ENCODE results near the gene DCDC2. TPM values are rescaled to one million over a fixed set of nuclear protein-coding genes. Genes with fewer than 3 reads are reported as not detected.
"Not testable (repeated sequence)": the region's sequence is repeated elsewhere in the genome, so short reads cannot be mapped to it uniquely, and the experiment has no call there.

The DCDC2 gene
- total RNA-seq, 1 donor from 2014 or later, result not detected

GRCh38 chr6:24296944-24297343, 60.9 kb downstream of the DCDC2 start:
- Mint-ChIP-seq H3K36me3 (ENCODE audit: unreplicated experiment) (no peaks in the 10 kb centered on the region), H3K27me3 (ENCODE audit: unreplicated experiment) (no peaks in the 10 kb centered on the region), H3K4me1 (ENCODE audit: low read depth, unreplicated experiment) (no peaks in the 10 kb centered on the region), H3K27ac (ENCODE audit: unreplicated experiment) (no peak overlapping the region), H3K9me3 (ENCODE audit: unreplicated experiment) (peaks cover 2% of the 10 kb centered on the region), H3K4me3 (ENCODE audit: unreplicated experiment) (no peak overlapping the region)
- DNase-seq, result no peak
- no peak for TF ChIP-seq CTCF (IDR thresholded peaks at IDR 0.05; ENCODE audit: partially characterized antibody, unreplicated experiment)

- not testable (repeated sequence) for H3K4me1 Mint-ChIP-seq (ENCODE audit: low read depth, unreplicated experiment); H3K4me3 Mint-ChIP-seq (ENCODE audit: unreplicated experiment); H3K36me3 Mint-ChIP-seq (ENCODE audit: unreplicated experiment); H3K27ac Mint-ChIP-seq (ENCODE audit: unreplicated experiment); DNase-seq; H3K9me3 Mint-ChIP-seq (ENCODE audit: unreplicated experiment); H3K27me3 Mint-ChIP-seq (ENCODE audit: unreplicated experiment)
Measured at GRCh38 chr6:24293852-24294251, 64.0 kb downstream of the DCDC2 start.

- Mint-ChIP-seq H3K9me3 (ENCODE audit: unreplicated experiment) (peaks cover 2% of the 10 kb centered on the region), H3K4me3 (ENCODE audit: unreplicated experiment) (no peak overlapping the region), H3K36me3 (ENCODE audit: unreplicated experiment) (no peaks in the 10 kb centered on the region), H3K27ac (ENCODE audit: unreplicated experiment) (no peak overlapping the region), H3K4me1 (ENCODE audit: low read depth, unreplicated experiment) (peaks cover 4% of the 10 kb centered on the region), H3K27me3 (ENCODE audit: unreplicated experiment) (peaks cover 2% of the 10 kb centered on the region)
- no peak for TF ChIP-seq CTCF (IDR thresholded peaks at IDR 0.05; ENCODE audit: partially characterized antibody, unreplicated experiment)
- DNase-seq, result no peak
Measured at GRCh38 chr6:24287239-24287638, 70.6 kb downstream of the DCDC2 start.

GRCh38 chr6:24284006-24284405, 73.9 kb downstream of the DCDC2 start:
- no peak overlapping the region for H3K27ac Mint-ChIP-seq (ENCODE audit: unreplicated experiment)
- DNase-seq, result no peak
- H3K4me1 Mint-ChIP-seq (ENCODE audit: low read depth, unreplicated experiment), result peaks cover 4% of the 10 kb centered on the region
- H3K36me3 Mint-ChIP-seq (ENCODE audit: unreplicated experiment), result no peaks in the 10 kb centered on the region
- peaks cover 2% of the 10 kb centered on the region for H3K9me3 Mint-ChIP-seq (ENCODE audit: unreplicated experiment)
- H3K27me3 Mint-ChIP-seq (ENCODE audit: unreplicated experiment), result peaks cover 2% of the 10 kb centered on the region
- no peak overlapping the region for H3K4me3 Mint-ChIP-seq (ENCODE audit: unreplicated experiment)
- no peak for TF ChIP-seq CTCF (IDR thresholded peaks at IDR 0.05; ENCODE audit: partially characterized antibody, unreplicated experiment)

GRCh38 chr6:24283043-24283985, 74.5 kb downstream of the DCDC2 start:
- Mint-ChIP-seq H3K4me1 (ENCODE audit: low read depth, unreplicated experiment) (peaks cover 4% of the 10 kb centered on the region), H3K27ac (ENCODE audit: unreplicated experiment) (peak overlapping the region; percentile 52), H3K27me3 (ENCODE audit: unreplicated experiment) (peaks cover 2% of the 10 kb centered on the region), H3K36me3 (ENCODE audit: unreplicated experiment) (no peaks in the 10 kb centered on the region), H3K4me3 (ENCODE audit: unreplicated experiment) (peak overlapping the region; percentile 63), H3K9me3 (ENCODE audit: unreplicated experiment) (peaks cover 2% of the 10 kb centered on the region)
- DNase-seq, result peak; percentile 69
- peak; percentile 74 for TF ChIP-seq CTCF (IDR thresholded peaks at IDR 0.05; ENCODE audit: partially characterized antibody, unreplicated experiment)
